Measurements from ENCODE around the gene ZBTB7C.

ZBTB7C gene

GRCh38 chr18:48045744-48046143, 363.4 kb downstream of the ZBTB7C start:
- DNase-seq = no peak

GRCh38 chr18:48044944-48045343, 364.2 kb downstream of the ZBTB7C start:
- DNase-seq = no peak

GRCh38 chr18:48043166-48043565, 366.0 kb downstream of the ZBTB7C start:
- no peak for DNase-seq

GRCh38 chr18:48042431-48042830, 366.8 kb downstream of the ZBTB7C start:
- DNase-seq = no peak

- DNase-seq = no peak
Observed at GRCh38 chr18:48040457-48041110, 368.6 kb downstream of the ZBTB7C start.

- no peak for DNase-seq
Observed at GRCh38 chr18:48039769-48040215, 369.4 kb downstream of the ZBTB7C start.

GRCh38 chr18:48038636-48039035, 370.5 kb downstream of the ZBTB7C start:
- no peak for DNase-seq

- no peak for DNase-seq
Observed at GRCh38 chr18:48037481-48038271, 371.5 kb downstream of the ZBTB7C start.

- DNase-seq = no peak
Observed at GRCh38 chr18:48036641-48037421, 372.4 kb downstream of the ZBTB7C start.

- no peak for DNase-seq
Observed at GRCh38 chr18:48036226-48036625, 373.0 kb downstream of the ZBTB7C start.

- DNase-seq = no peak
Observed at GRCh38 chr18:48035556-48035860, 373.7 kb downstream of the ZBTB7C start.

- no peak for DNase-seq
Observed at GRCh38 chr18:48034651-48035555, 374.3 kb downstream of the ZBTB7C start.

- DNase-seq = no peak
Observed at GRCh38 chr18:48033790-48034650, 375.2 kb downstream of the ZBTB7C start.

GRCh38 chr18:48032876-48033789, 376.1 kb downstream of the ZBTB7C start:
- DNase-seq = no peak

- no peak for DNase-seq
Observed at GRCh38 chr18:48031641-48032040, 377.5 kb downstream of the ZBTB7C start.

- no peak for DNase-seq
Observed at GRCh38 chr18:48030616-48031480, 378.3 kb downstream of the ZBTB7C start.

- DNase-seq = no peak
Observed at GRCh38 chr18:48029296-48029986, 379.7 kb downstream of the ZBTB7C start.

GRCh38 chr18:48028696-48029095, 380.5 kb downstream of the ZBTB7C start:
- DNase-seq = no peak

GRCh38 chr18:48028081-48028480, 381.1 kb downstream of the ZBTB7C start:
- DNase-seq = no peak

All from activated effector memory CD4-positive, alpha-beta T cell treated with Interleukin-2 at 50 U/mL for 16 hours (primary cell).